Stimulated activated CD8-positive, alpha-beta memory T cell treated with anti-CD3 and anti-CD28 coated beads, Interleukin-7, amount 100 ng/mL, for 48 hours (primary cell): Measurements from ENCODE around the gene BROX.
"Not testable (repeated sequence)": the region's sequence is repeated elsewhere in the genome, so short reads cannot be mapped to it uniquely, and the experiment has no call there.

Experiments used
- DNase-seq, 2 donors: peaks; one replicate each; pipeline ENCODE4 v3.0.0-alpha.2; 2020; ENCODE audit warnings: low read depth in 1 of 2; ENCODE audit errors: extremely low read depth in 1 of 2

BROX gene

GRCh38 chr1:222712253-222713090, at the start of gene BROX, which contains the start of gene AIDA:
Gene BROX, plus strand, starts transcription at chr1:222712564. Its CDS starts 3,136 bp downstream, at chr1:222715700.
Gene AIDA, minus strand, starts transcription at chr1:222712491. Its CDS starts 174 bp downstream, at chr1:222712317.
- peak; percentile 85 for DNase-seq

- DNase-seq, result no peak
Measured at GRCh38 chr1:222663431-222663934, 48.9 kb upstream of the BROX start.

GRCh38 chr1:222665964-222666363, 46.4 kb upstream of the BROX start:
- DNase-seq, result no peak

- DNase-seq, result not testable (repeated sequence)
Measured at GRCh38 chr1:222668184-222668583, 44.2 kb upstream of the BROX start.

GRCh38 chr1:222669107-222669506, 43.3 kb upstream of the BROX start:
- DNase-seq, result not testable (repeated sequence)

GRCh38 chr1:222670110-222670509, 42.3 kb upstream of the BROX start:
- no peak for DNase-seq

GRCh38 chr1:222680080-222680479, 32.3 kb upstream of the BROX start:
- no peak for DNase-seq

GRCh38 chr1:222691016-222691415, 21.3 kb upstream of the BROX start:
- DNase-seq, result no peak

GRCh38 chr1:222694927-222695326, 17.4 kb upstream of the BROX start:
- DNase-seq, result no peak

GRCh38 chr1:222696741-222697140, 15.6 kb upstream of the BROX start:
- no peak for DNase-seq

- no peak for DNase-seq
Measured at GRCh38 chr1:222697203-222697602, 15.2 kb upstream of the BROX start.

- no peak for DNase-seq
Measured at GRCh38 chr1:222697826-222698225, 14.5 kb upstream of the BROX start.

- DNase-seq, result no peak
Measured at GRCh38 chr1:222702210-222702609, 10.2 kb upstream of the BROX start.

- no peak for DNase-seq
Measured at GRCh38 chr1:222704260-222704659, 8.1 kb upstream of the BROX start.

- no peak for DNase-seq
Measured at GRCh38 chr1:222706815-222707214, 5.5 kb upstream of the BROX start.

GRCh38 chr1:222709700-222710153, 2.6 kb upstream of the BROX start:
- DNase-seq, result no peak

- peak in 1 of 2 donors; percentile 45 for DNase-seq
Measured at GRCh38 chr1:222711319-222712252, 778 bp upstream of the BROX start.

GRCh38 chr1:222713091-222713961, 962 bp downstream of the BROX start:
- DNase-seq, result peak; percentile 79 to 89

- DNase-seq, result no peak
Measured at GRCh38 chr1:222716393-222716792, 4.0 kb downstream of the BROX start.

- no peak for DNase-seq
Measured at GRCh38 chr1:222728746-222729145, 16.4 kb downstream of the BROX start.
